NCI-H748 (cell line): ENCODE data around the gene GFRA3.
A peak's percentile ranks its signal among the peaks of the same experiment; 100 is the strongest.
"Not testable (repeated sequence)": the region's sequence is repeated elsewhere in the genome, so short reads cannot be mapped to it uniquely, and the experiment has no call there.

ENCODE experiments used
- DNase-seq: peaks from one replicate; lab custom pipeline; 2025; ENCODE audit not compliant: unreplicated experiment; lab: John Stamatoyannopoulos, UW

GFRA3 gene

DNA sequence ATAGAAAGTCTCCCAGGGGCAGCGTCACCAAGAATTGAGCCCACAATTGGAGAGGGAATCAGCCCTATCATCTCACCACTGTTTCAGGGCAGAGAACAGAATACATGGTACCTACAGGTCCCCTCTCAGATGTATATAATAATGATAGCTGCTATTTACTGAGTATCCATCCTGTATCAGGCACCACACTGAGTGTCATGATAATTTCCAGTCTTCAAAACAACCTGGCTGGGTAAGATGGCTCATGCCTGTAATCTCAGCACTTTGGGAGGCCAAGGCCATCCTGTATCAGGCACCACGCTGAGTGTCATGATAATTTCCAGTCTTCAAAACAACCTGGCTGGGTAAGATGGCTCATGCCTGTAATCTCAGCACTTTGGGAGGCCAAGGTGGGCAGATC is 26.6 kb downstream of the GFRA3 start:
- DNase-seq = not testable (repeated sequence)

DNA sequence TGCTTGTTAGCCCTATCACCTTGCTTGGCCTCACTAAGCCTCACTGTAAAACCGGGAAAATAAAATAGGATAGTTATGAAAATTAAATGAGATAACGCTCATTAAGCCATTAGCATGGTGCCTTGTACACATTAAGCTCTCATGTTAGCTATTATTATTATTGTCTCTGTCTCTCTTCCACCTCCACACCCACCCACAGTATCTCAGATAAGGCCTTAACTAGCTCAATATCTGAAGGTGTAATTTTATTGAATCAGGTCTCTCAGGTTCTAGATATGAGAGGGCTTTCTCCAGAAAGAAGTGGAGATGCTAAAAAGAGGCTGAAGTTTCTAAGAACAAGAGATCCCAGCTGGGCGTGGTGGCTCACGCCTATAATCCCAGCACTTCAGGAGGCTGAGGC is 27.6 kb downstream of the GFRA3 start:
- DNase-seq = no peak

DNA sequence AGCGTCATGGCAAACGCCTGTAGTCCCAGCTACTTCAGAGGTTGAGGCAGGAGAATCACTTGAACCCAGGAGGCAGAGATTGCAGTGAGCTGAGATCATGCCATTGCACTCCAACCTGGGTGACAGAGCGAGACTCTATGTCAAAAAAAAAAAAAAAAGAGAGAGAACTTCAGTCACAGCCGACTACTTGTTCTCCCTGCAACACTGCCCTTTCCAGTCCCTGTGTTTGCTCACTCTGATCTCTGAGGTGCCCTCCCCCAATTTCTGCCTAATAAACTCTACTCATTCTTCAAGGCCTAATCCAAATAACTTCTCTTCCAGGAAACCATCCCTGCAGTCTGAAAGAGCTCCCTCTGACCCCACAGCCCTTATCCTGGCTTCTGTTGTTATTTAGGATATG is 28.1 kb downstream of the GFRA3 start:
- no peak for DNase-seq

DNA sequence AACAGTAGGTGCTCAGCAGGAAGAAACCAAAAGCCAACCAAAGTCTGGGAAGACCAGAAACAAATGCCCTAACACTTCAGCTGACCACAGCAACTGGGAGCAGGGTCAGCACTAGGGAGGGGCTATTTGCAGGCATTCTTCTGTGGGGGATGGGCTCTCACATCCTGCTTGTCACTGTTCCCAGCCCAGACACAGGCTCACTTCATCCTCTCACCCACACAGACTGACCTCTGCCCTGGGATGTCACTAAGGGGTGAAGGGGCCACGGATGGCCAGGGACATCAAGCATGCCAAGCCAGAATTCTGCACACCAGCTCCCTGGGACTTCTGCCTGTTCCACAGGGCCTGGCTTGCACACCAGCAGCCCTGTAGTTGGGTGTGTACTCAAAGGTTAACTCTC is 28.7 kb downstream of the GFRA3 start:
- no peak for DNase-seq

DNA sequence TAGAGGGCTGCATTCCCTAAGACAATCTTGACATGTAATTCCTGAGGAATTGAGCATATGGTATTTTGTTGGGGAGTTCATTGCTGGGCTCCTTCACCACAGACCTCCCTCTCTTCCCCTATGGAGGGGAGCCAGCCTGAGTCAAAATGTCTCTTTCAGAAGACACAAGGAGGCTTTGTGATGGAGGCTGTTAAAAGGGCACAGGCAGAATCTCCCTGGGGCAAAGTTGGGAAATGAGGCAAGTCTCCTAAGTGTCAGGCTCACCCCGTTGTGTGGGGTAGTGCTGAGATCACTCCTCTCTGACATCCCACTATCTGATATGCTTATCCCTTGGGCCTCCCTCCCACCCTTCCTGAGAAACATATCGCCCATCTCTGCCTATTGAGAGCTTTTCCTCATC is 30.6 kb downstream of the GFRA3 start:
- DNase-seq = no peak

DNA sequence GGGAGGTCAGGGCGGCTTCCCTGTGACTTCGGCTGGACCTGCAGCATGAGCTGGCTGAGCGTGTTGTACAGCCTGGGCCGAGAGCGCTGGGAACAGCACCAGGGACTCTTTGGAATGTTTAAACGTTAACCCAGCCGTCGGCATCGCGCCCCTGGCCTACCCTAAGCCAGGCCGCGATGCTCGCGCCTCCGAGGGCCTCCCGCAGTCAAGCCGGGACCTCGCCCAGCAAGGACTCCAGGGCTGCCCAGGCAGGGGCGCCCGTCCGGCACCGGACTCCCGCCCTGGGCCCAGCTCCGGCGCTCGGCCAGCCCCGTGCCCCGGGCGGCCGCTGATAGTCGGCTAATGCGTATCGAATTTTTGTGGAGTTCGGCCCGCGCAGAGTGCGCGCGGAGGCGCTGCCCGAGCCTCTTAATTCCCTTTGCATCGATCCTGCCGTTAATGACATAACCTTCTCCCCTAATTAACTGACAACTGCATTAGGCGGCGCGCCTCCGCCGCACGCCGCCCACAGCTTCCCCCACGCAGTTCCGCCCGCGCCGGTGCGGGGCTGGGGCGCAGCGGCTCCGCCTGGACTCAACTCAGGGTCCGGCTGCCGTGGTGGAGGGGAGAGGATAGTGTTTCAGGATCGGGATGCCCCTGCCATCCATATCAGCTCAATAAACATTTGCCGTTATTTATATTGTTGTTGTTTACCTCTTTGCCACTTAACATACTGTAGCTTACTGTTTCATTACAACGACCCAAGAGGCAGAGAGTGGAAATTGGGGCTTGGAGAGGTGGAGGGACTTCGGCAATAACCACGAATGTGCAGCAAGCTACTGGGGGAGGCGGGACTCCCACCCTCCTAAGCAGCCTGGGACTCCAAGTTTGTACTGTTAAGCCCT is 32.5 kb downstream of the GFRA3 start:
- peak; percentile 68 for DNase-seq

DNA sequence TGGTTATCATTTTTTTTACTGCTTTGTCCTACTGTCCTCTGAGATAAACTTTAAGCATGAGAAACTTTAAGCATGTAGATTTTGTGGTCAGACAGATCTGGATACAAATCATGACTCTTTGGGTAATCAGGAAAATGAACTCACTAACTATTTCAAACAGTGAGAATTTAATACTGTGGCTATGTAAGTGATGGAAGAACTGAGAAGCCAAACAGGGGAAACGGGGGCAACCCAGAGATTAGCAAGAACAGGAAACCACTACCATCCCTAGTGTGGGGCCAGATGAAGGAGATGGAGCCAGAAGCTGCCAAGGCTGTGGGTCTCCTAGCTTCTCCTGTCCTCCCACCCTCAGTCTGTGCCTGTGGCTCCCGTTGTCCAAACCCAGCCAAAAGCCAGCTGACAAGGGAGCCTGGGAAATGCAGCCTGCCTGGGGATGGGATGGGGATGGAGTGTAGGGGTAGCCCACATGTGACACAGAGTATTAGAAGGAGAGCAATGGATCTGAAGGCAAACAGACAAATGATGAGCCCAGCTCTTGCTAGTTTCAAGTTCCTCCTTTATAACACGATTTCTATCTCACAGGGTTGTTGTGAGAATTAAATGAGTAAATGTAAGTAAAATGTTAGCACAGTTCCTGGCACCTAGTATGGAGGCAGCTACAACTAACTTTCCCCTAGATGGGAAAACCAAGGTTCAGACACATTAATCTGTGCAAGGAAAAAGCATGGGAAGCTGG is 33.6 kb downstream of the GFRA3 start:
- DNase-seq = no peak

DNA sequence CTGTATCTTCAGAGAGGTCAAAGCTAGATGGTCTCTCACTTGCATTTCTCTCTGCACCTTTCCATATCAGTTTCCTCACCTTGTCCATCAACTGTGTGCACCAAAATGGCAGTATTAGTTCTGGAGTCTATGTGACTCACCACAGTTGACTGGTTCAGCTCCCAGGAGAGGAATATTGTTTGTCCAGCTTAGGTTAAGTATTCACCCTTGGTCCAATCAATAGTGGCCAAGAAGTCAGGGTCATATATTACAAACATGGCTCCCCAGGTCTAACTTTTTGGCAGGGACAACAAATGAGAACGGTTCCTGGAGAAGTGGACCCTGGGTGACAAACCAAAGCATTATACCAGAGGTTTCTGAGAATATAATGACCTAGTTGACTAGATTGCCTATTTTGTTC is 36.4 kb downstream of the GFRA3 start:
- no peak for DNase-seq

DNA sequence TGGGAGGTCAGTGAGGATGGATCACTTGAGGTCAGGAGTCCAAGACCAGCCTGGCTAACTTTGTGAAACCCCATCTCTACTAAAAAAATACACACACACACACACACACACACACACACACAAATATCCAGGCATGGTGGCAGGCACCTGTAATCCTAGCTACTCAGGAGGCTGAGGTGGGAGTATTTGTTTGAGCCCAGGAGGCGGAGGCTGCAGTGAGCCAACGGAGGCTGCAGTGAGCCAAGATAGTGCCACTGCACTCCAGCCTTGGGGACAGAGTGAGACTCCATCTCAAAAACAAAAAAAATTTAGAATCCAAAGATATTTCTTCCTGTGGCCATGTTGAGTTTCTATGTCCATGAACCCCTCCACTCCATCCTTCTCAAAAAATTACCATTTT is 39.8 kb downstream of the GFRA3 start:
- DNase-seq = no peak

DNA sequence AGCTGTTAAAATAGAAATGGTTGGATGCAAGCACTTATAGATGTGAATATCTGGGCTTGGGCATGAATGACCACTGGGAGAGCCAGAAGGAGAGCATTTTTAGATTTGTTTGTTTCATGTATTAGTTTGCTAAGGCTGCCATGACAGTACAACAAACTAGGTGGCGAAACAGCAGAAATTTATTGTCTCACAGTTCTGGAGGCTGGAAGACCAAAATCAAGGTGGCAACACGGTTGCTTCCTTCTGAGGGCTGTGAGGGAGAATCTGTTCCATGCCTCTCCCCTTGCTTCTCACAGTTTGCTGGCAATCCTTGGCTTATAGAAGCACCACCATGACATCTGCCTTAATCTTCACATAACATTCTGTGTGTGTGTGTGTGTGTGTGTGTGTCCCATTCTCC is 41.1 kb downstream of the GFRA3 start:
- no peak for DNase-seq

DNA sequence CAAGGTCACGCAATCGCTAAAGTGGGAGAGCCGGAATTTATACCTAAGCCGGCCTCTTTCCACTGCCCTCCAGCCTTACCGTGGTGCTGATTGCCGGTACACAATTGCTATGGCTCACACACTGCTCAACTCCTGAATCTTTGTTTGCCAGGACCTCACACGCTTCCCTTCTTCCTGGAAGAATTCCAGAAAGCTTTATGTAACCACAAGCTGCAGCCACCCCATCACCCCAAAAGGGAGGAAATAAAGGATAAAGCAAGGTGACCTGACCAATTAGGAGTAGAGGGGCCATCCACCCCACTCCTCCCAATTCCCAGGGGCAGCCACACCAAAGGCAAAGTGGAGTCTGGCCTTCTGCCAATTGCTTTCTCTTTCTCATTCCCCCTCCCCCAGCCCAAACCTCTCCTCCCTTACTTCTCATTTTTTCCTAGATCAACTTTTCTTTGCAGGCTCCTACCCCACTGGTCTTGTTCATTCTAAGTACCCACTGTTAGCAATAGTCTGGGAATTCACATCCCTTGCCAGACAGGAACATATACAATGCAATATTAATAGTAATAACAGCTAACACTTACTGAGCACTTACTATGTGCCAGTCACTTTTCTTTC is 43.3 kb downstream of the GFRA3 start:
- DNase-seq = peak; percentile 54

DNA sequence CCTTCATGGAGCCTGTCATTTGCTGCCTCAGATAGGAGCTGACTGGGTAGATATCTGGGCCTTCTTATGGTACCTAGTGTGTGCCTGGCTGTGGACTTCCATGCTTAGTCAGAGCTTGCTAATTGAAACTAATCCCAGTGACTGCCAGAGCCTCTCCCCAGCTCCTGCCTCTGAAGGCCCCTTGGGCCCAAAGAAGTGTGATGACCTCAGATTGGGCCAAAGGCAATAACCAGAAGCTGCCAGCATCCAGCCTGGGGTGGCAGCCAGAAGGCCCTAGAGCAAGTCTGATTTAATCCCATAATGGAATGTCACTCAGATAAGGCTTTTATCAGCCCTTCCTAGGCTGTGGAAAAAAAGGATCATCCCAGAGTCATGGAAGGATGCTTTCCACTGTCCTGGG is 44.2 kb downstream of the GFRA3 start:
- no peak for DNase-seq

DNA sequence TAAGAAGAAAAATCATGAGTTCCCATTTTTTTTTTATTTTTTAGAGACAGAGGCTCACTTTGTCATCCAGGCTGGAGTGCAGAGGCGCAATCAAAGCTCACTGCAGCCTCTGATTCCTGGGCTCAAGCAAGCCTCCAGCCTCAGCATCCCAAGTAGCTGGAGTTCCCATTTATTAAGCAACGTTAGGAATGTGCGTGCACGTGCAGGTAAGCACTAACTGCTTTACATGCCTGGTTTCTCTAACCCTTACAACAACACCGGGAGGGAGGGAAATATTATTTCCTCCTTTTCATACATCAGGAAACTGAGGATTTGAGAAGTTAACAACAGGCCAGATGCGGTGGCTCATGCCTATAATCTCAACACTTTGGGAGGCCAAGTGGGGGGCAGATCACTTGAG is 45.0 kb downstream of the GFRA3 start:
- no peak for DNase-seq

DNA sequence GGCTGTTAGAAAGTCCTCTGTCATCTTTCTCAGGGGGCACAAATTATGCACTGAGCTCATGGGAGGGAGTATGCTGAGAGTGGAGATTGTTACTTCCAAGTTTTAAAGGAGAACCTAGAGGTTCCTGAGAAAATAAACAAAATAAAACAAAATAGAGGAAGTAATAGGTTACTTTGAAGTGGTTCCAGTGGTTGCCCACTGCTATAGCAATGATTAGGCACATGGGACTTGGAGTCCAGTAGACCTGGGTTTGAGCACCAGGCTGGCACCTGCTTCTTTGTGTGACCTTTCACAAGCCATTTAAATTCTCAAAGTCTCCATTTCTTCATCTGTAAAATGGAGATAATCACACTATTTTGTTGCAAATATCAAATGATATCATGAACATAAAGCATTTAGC is 47.5 kb downstream of the GFRA3 start:
- DNase-seq = no peak

DNA sequence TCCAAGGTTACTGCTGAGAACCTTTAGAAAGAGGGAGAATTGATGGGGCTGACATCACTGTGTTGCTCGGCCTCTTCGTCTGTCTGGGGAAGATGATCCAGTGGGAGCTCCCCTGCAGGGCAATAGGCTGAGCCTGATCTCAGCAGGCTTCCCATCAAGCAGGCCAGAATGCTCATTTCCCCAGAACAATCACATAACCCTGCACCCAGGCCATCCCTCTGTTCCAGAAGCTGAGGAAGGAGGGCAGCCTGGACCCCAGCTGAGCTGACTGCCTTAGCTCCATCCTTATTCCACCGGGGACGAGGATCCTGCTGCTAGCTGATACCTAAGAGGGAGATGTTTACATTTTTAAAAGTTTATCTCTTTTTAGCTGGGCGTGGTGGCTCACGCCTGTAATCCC is 49.7 kb downstream of the GFRA3 start:
- DNase-seq = no peak

DNA sequence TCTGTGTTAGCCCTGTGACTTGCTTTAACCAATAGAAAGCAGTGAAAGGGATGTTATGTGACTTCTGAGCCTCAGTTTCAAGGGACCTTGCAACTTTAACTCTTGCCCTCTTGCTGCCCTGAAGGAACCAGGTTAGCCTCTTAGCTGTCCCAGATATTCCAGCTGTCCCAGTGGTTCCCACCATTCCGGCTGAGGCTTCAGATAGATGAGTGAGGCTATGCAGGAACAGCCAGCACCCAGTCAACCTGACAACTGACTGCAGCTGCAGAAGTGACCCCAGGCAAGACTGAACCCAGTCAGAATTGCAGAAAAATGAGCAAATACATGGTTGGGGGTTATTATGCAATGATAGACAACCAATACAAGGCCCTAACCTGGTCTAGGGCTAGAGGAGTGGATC is 50.9 kb downstream of the GFRA3 start:
- no peak for DNase-seq

DNA sequence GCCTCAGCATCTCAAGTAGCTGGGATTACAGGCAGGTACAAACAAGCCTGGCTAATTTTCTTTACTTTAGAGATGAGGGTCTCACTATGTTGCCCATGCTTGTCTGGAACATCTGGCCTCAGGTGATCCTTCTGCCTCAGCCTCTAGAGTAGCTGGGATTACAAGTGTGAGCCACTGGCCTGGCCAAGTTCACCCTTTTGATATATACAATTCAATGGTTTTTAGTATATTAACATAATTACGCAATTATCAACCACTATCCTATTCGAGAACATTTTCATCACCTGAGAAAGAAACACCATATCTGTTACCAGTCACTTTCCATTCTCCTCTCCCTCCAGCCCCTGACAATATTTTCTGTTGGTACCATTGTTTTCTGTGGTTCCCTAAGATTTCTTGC is 57.6 kb downstream of the GFRA3 start:
- DNase-seq = no peak

DNA sequence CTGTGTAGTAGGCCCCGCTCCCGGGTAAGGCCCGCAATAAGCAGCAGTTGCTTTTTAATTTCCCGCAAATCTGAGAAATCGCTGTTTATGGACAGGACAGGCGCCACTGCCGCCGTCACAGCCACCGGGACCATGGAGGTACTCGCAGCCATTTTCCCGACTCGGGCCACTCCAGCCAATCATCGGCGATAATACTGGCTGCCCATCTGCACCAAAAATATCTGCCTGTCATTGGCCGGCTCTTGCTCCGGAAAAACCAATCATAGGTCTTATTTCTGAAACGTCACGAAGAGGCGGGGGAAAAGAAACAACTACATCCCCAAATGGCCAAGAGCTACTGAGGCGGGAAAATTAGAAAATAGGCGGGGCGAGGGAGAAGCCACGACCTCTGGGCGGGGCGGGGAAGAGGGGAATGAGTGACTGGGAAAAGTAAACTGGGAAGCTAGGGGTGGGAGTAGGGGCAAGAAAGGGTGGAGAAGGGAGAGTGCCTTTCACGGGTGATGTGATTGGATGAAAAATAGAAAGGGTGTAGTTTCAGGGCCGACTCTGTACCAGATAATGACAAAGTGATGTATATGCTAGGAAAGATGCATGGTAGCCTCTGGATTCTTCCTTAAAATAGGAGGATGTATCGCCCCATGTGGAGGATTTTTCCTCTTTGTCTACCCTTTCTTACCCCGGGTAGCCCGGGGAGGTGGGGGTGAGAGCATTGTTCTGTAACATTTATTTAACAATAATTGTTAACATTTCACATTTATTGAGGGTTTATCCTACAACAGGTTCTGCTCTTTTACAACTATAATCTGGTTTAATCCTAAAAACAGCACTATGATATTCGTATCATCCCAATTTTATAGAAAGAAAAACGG is 61.0 kb downstream of the GFRA3 start, which contains the start of gene CDC23:
CDC23 (minus strand) TSS at position 163 of the 869 bp plus-strand sequence; CDS start at position 152, 11 bp downstream.
- DNase-seq = peak; percentile 99

DNA sequence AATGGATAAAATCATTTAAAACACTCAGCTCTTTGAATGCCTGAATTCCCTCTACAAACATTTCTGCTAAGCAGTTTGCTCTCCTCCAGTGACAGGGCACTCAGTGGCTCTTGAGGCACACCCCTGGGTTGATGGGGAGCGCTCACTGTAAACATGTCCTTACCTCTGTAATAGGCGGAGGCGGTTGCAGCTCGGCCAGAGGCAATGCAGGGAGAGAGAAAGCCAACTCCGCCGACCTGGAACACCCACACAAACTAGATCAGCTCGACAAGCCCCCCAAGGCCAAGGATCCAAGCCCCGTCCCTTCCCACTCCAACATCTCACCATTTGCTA is 61.6 kb downstream of the GFRA3 start:
- DNase-seq = peak; percentile 53

DNA sequence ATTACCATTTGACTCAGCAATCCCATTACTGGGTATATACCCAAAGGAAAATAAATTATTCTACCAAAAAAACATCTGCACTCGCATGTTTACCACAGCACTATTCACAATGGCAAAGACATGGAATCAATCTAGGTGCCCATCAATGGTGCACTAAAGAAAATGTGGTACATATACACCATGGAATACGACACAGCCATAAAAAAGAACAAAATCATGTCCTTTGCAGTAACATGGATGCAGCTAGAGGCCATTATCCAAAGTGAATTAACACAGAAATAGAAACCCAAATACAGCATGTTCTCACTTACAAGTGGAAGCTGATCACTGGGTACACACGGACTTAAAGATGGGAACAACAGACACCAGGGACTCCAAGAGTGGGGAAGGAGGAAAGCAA is 63.4 kb downstream of the GFRA3 start:
- DNase-seq = no peak
